Left lung (tissue), 10 donors: Measurements from ENCODE around the gene HS6ST1. TPM values are rescaled to one million over a fixed set of nuclear protein-coding genes. Genes with fewer than 3 reads are reported as not detected.

Experiments used
- ATAC-seq: fragments of 200-7000 bp; cut with Tn5 transposase; one replicate; pipeline ENCODE4 v1.9.1; 2020; ENCODE audit warnings: moderate library complexity
- DNase-seq, 4 donors: peaks; one replicate each; pipeline ENCODE4 v3.0.0-alpha.2; 2013 to 2020
- H3K27ac ChIP-seq, 2 donors: fragments of 200-600 bp; sonication (generic) in 1 of 2; one replicate each; pipeline versions ENCODE4 v1.5.0 to v1.8.0; 2020 to 2021
- H3K27me3 ChIP-seq, 2 donors: fragments of 200-600 bp; sonication (generic) in 1 of 2; one replicate each; pipeline versions ENCODE4 v1.5.0 to v1.8.0; 2020 to 2021
- H3K36me3 ChIP-seq, 2 donors: fragments of 200-600 bp; sonication (generic) in 1 of 2; one replicate each; pipeline versions ENCODE4 v1.5.0 to v1.8.0; 2020 to 2021
- H3K4me1 ChIP-seq, 2 donors: fragments of 200-600 bp; one replicate each; pipeline ENCODE4 v1.8.0; 2021
- H3K4me3 ChIP-seq, 2 donors: fragments of 200-600 bp; sonication (generic) in 1 of 2; one replicate each; pipeline versions ENCODE4 v1.5.0 to v1.8.0; 2020 to 2021; ENCODE audit warnings: mild to moderate bottlenecking in 1 of 2
- H3K9me3 ChIP-seq, 2 donors: fragments of 200-600 bp; sonication (generic) in 1 of 2; one replicate each; pipeline versions ENCODE4 v1.5.0 to v1.8.0; 2020 to 2021
- CTCF ChIP-seq, 2 donors: fragments of 200-600 bp; sonication (generic) in 1 of 2; IDR thresholded peaks; one replicate each; pipeline versions ENCODE4 v1.5.0 to v1.8.0; 2021; ENCODE audit warnings: antibody characterized with exemption in 2 of 2
- intact Hi-C, 2 donors: fragments of 100-400 bp; cut with DNase I; formaldehyde crosslinking; loops; one replicate each; pipeline versions ENCODE4 v1.11.2 to v1.14.2; 2022
- polyA plus RNA-seq, 6 donors: library from polyadenylated mRNA; unstranded; fragments of 120-200 nt; gene quantifications; one replicate each; pipeline ENCODE4 v1.2.1, GENCODE V29; 2013; ENCODE audit not compliant: insufficient read length in 6 of 6
- total RNA-seq, 2 donors: library from RNA; stranded (reverse); fragmentation: NEBNext Ultra II Directional; extraction: Animal tissue kit (Norgen Biotek cat#: 25700); gene quantifications; one replicate each; pipeline ENCODE4 v1.2.1, GENCODE V29; 2021
- donor health status: DM: no; HTN: yes; CAD: no.
- donor health status: DM: no; HTN: no; CAD: no.

The HS6ST1 gene
- total and polyA plus RNA-seq, 8 donors = 29.3 to 46.4 (median 37.2) TPM

DNA sequence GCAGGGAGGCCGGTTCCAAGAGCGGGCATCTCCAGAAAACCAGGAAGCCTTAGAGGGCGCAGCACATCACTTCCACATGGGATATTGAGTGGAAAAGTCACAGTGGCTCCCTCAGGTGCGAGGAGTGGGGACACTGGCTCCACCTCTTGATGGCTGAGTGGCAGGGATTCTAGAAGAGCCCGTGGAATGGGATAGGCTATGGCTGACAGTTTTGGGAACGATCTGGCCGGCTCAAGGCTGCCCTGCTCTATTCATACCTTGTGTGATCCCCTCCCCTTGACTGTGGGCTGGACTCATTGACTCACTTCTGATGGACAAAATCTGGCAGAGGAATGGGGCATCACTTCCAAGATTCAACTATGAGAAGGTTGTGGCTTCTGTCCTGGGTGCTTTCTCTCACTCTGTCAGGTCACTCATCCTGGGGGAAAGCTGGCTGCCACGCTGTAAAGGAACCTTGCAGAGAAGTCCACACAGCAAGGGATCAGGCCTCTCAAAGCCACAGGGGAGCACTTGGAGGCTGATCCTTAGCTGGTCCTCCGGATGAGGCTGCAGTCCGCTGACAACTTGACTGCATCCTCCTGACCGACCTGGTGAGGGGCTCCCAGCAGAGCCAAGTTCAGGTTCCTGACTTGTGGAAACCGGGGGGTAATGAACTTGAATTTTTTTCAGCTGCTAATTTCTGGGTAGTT, 46.7 kb upstream of the HS6ST1 start:
- Histone ChIP-seq H3K27ac (no peak overlapping the region), H3K9me3 (no peaks in the 10 kb centered on the region), H3K36me3 (no peaks in the 10 kb centered on the region), H3K27me3 (no peaks in the 10 kb centered on the region), H3K4me3 (no peak overlapping the region), H3K4me1 (no peaks in the 10 kb centered on the region)
- no peak for TF ChIP-seq CTCF (IDR thresholded peaks at IDR 0.05)
- intact Hi-C loops = no loop called here
- ATAC-seq = no peak
- DNase-seq = no peak

DNA sequence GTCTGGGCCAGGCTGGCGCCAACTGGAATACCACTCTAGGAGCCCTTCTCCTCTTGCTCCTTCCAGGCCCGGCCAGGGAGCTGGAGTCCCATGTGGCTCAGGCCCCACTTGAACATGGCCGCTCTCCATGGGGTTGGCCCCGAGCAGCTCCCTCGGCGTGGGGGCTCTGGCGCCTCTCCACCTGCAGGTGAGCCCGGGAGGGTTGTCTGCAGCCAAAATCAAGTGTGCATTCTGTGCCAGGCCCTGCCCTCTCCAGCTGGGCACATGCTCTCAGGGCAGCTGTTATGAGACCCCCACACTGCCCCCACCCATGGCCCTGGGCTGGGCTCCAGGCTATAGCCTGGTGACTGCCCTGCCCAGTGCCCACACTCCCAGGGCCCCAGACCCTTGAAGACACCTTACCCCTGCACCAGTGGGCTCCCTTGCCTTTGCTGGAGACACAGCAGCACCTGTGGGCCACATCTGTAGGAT, 45.8 kb upstream of the HS6ST1 start:
- Histone ChIP-seq H3K4me3 (no peak overlapping the region), H3K27me3 (no peaks in the 10 kb centered on the region), H3K27ac (no peak overlapping the region), H3K4me1 (no peaks in the 10 kb centered on the region), H3K9me3 (no peaks in the 10 kb centered on the region), H3K36me3 (no peaks in the 10 kb centered on the region)
- no peak for ATAC-seq
- no peak for DNase-seq
- TF ChIP-seq CTCF (IDR thresholded peaks at IDR 0.05) = no peak
- intact Hi-C loops = no loop called here

DNA sequence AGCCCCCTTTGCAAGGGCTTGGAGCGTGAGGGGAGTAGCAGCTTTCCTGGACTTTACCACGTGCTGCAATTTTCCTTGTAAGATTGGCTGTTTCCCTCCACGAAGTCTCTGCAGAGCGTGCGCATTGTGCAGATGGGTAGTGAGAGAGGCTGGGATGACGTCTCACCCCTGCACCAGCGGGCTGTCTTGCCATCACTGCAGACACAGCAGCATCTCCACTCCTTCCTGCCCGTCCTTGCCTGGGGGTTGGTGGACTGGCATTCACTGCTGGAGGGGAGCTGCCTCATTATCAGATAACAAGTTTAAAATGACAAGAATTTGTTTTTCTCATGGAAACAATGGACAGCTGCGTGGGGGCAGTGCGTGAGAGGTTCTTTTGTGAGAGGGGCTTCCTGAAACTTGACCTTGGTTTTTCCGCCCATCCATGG, 45.3 kb upstream of the HS6ST1 start:
- Histone ChIP-seq H3K27ac (no peak overlapping the region), H3K36me3 (no peaks in the 10 kb centered on the region), H3K4me1 (no peaks in the 10 kb centered on the region), H3K9me3 (no peaks in the 10 kb centered on the region), H3K27me3 (no peaks in the 10 kb centered on the region), H3K4me3 (no peak overlapping the region)
- TF ChIP-seq CTCF (IDR thresholded peaks at IDR 0.05) = no peak
- ATAC-seq (no peak), DNase-seq (no peak)
- intact Hi-C loops = no loop called here

GRCh38 chr2:128362889-128363228, 44.2 kb upstream of the HS6ST1 start:
- H3K9me3 ChIP-seq = no peaks in the 10 kb centered on the region

More at GRCh38 chr2:128362889-128363228, 44.2 kb upstream of the HS6ST1 start:
- H3K27ac ChIP-seq = peak overlapping the region in 1 of 2 donors; percentile 16
- no peaks in the 10 kb centered on the region for H3K36me3 ChIP-seq
- no peak for DNase-seq
- H3K27me3 ChIP-seq = no peaks in the 10 kb centered on the region
- H3K4me3 ChIP-seq = no peak overlapping the region
- H3K4me1 ChIP-seq = no peaks in the 10 kb centered on the region
- intact Hi-C loops = no loop called here
- ATAC-seq = peak; percentile 55
- no peak for TF ChIP-seq CTCF (IDR thresholded peaks at IDR 0.05)
